Sigmoid colon (tissue), 4 donors: ENCODE results near the gene TUBGCP6.

ENCODE experiments used
- CTCF ChIP-seq, 4 experiments: fragments of 450-650 bp in 3 of 4; fragments of 200-600 bp in 1 of 4; IDR thresholded peaks; one replicate each; pipeline ENCODE4 v1.5.1; 2016 to 2019; ENCODE audit warnings: antibody characterized with exemption in 4 of 4, mild to moderate bottlenecking in 3 of 4, moderate library complexity in 2 of 4
- EP300 ChIP-seq, 4 donors: sonication (generic); formaldehyde crosslinking; IDR thresholded peaks; one replicate each; pipeline ENCODE4 v1.6.1; 2017; ENCODE audit warnings: antibody characterized with exemption in 4 of 4

GRCh38 chr22:50272044-50272802 is 27.4 kb upstream of the TUBGCP6 start:
- TF ChIP-seq CTCF (IDR thresholded peaks at IDR 0.05) (no peak), EP300 (IDR thresholded peaks at IDR 0.05) (no peak)
